GM19467 (cell line): ENCODE measurements around the gene GIGYF2.
"Not testable (repeated sequence)": the region's sequence is repeated elsewhere in the genome, so short reads cannot be mapped to it uniquely, and the experiment has no call there.

Source experiments
- ATAC-seq: cut with Tn5 transposase; IDR thresholded peaks from one replicate; pipeline ENCODE4 v1.9.1; 2021; ENCODE audit warnings: mild to moderate bottlenecking, moderate library complexity; ENCODE audit not compliant: unreplicated experiment

Gene GIGYF2

GRCh38 chr2:232687382-232688160 is 9.6 kb upstream of the GIGYF2 start:
- ATAC-seq = no peak

- no peak for ATAC-seq
Observed at GRCh38 chr2:232688201-232688600, 8.9 kb upstream of the GIGYF2 start.

DNA sequence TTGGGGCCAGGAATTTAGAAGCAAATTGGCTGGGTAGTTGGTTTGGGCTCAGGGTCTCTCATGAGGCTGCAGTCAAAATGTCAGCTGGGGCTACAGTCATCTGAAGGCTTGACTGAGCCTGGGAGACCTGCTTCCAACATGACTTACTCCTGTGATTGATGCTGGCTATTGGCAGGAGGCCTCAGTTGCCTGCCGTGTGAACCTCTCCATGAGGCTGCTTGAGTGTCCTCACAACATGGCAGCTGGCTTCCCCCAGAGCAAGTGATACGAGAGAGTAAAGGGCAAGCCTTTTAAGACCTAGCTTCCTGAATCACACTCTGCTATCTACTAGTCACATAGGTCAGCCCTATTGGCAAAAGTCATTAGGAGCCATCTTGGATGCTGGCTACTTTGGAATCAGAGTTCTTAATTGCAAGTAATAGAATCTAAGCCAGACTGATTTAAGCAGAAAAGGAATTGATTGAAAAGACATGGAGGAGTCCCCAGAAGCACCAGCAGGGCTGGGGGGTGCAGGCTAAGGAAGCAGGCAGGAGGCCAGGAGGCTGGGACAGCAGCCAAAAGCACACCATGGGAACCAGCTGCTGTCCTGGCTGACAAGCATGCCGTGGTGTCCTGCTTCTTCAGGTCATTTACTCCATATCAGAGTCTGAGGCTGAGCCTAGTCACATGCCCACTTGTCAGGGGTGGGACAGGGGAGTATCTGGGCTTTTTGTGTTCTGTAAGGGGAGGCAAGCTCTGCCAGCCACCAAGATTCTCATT is 7.8 kb upstream of the GIGYF2 start:
- no peak for ATAC-seq

DNA sequence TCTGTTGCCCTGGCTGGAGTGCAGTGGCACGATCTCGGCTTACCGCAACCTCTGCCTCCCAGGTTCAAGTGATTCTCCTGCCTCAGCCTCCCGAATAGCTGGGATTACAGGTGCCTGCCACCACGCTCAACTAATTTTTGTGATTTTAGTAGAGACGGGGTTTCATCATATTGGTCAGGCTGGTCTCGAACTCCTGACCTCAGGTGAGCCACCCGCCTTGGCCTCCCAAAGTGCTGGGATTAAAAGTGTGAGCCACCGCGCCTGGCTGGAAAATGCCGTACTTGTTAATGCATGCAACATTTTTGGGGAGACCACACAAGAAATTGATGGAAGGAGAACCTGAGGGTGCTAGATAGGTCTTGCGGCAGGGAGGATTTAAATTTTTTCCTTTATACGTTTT is 6.0 kb upstream of the GIGYF2 start:
- ATAC-seq = not testable (repeated sequence)

GRCh38 chr2:232693344-232693743 is 3.8 kb upstream of the GIGYF2 start:
- ATAC-seq = no peak

GRCh38 chr2:232696609-232697058 is 497 bp upstream of the GIGYF2 start:
- no peak for ATAC-seq

DNA sequence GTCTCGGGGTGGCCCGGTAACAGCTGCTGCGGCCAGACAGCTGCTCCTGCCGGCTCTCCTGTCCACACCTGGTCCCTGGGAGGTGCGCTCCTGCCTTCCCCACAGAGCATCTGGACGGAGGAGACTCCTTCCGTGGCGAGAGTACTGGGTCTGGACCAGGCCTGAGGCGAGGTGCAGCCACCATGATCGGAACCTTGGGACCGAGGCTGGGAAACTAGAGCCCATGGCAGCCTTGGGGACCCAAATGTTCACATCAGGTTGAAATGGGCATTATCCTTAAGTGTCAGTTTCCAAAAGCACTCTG is 628 bp downstream of the GIGYF2 start:
- ATAC-seq = no peak

DNA sequence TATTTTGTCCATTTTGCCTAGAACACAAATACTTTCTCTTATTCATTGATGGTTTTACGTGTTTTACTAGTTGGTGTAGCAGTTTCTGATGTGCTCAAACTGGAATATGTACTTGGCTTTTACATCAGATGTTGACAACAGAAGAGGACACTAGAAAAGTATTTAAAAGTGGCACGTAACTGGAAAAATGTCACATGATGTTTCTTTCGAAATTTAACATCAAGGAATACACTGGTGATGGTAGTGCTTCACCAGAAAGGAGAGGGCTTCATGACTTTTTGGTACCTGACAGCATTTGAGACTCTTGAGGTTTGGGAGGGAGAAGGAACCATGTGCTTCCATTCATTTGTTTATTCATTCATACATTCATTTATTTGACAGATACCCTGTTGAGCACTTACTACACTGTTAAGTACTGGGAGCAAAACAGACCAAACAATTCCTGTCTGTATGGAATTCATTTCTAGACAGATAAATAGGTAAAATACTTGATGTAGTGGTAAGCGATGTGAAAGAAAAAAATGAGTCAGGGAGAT is 1.5 kb downstream of the GIGYF2 start:
- no peak for ATAC-seq

GRCh38 chr2:232699110-232699509 is 2.0 kb downstream of the GIGYF2 start:
- ATAC-seq = no peak

GRCh38 chr2:232700154-232700553 is 3.0 kb downstream of the GIGYF2 start:
- no peak for ATAC-seq

- ATAC-seq = no peak
Observed at GRCh38 chr2:232707076-232707475, 9.9 kb downstream of the GIGYF2 start.

DNA sequence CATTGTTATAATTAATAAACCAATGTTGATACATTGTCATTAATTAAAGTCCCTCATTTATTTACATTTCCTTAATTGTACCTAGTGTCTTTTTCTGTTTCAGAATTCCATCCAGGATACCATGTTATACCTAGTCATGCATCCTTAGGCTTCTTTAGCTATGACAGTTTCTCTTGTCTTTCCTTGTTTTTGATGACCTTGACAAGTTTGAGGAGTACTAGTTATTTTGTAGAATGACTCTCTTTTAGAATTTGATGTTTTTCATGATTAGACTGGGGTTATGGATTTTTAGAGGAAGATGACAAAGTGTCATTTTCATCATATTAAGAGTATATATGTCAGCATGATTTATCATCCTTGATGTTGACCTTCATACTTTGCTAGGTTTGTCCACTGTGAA is 16.4 kb downstream of the GIGYF2 start:
- ATAC-seq = no peak

DNA sequence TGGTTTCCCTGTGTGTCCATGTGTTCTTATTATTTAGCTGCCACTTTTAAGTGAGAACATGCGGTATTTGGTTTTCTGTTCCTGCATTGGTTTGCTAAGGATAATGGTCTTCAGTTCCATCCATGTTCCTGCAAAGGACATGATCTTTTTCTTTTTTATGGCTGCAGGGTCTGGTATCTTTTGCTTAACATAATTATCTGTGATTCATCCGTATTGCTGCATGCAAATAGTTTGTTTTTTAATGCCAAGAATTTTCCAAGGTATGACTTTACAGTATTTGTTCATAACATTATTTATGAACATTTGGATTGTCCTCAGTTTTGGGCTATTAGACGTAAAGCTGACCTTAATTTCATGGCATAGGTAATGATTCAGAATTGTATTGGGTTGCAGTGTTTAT is 17.8 kb downstream of the GIGYF2 start:
- ATAC-seq = no peak

DNA sequence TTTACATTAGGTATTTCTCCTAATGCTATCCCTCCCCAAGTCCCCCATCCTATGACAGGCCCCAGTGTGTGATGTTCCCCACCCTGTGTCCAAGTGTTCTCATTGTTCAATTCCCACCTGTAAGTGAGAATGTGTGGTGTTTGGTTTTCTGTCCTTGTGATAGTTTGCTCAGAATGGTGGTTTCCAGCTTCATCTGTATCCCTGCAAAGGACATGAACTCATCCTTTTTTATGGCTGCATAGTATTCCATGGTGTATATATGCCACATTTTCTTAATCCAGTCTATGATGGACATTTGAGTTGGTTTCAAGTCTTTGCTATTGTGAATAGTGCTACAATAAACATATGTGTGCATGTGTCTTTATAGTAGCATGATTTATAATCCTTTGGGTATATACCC is 22.9 kb downstream of the GIGYF2 start:
- not testable (repeated sequence) for ATAC-seq

DNA sequence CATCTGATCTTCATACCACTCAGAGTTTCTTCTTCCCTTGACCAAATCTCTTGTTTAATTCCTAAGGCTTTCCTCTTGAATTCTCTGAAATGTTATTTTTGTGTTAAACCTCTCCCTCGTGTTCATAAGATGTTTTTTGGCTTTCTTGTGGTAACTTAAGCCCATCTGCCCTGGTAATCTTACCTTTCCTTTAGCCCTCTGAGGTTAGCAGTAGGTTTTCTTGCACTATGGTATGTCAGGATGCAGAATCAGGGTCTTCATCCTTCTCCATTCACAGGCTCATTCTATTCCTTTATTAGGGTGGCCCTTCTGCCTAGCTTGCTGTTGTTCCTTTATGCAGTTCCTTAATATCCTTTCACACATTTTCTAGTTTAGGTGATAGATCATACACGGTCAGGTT is 24.1 kb downstream of the GIGYF2 start:
- ATAC-seq = no peak

- ATAC-seq = no peak
Observed at GRCh38 chr2:232721882-232722281, 24.8 kb downstream of the GIGYF2 start.

GRCh38 chr2:232723027-232723426 is 25.9 kb downstream of the GIGYF2 start:
- ATAC-seq = no peak

DNA sequence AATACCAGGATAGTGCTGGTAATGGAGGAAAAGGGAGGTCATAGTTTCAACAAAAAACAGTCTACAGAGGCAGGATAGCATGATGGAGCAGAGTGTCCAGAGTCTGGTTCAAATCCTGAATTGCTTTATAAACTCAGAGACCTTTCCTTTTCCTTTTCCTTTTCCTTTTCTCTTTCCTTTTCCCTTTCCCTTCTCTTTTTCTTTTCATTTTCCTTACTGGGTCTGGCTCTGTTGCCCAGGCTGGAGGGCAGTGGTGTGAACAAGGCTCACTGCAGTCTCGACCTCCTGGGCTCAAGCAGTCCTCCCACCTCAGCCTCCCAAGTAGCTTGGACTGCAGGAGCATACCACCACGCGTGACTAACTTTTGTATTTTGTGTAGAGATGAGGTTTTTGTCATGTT is 31.7 kb downstream of the GIGYF2 start:
- ATAC-seq = no peak

- ATAC-seq = no peak
Observed at GRCh38 chr2:232731470-232731869, 34.3 kb downstream of the GIGYF2 start.

- no peak for ATAC-seq
Observed at GRCh38 chr2:232741294-232741693, 44.2 kb downstream of the GIGYF2 start.

DNA sequence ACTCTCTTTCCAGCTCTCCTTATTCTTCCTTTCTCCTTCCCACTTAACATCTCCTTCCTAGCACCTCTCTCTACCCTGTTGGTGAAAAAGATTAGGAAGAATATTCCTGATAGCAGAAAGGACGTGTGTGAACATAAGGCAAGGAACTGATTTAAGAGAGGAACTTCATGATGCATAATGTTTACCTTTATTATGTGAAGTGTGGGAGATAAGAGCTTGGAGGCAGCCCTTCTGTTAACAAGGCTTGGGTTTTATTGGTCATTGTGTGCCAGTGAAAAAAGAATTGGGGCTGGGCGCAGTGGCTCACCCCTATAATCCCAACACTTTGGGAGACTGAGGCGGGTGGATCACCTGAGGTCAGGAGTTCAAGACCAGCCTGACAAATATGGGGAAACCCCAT is 44.8 kb downstream of the GIGYF2 start:
- no peak for ATAC-seq

- ATAC-seq = no peak
Observed at GRCh38 chr2:232744963-232745362, 47.8 kb downstream of the GIGYF2 start.
